ENCODE measurements around the gene CDKN2B-AS1. TPM values are rescaled to one million over a fixed set of nuclear protein-coding genes. Genes with fewer than 3 reads are reported as not detected.
"Not testable (repeated sequence)": the region's sequence is repeated elsewhere in the genome, so short reads cannot be mapped to it uniquely, and the experiment has no call there.

The CDKN2B-AS1 gene
- total RNA-seq (2014; rRNA removed; shearing (Covaris generic)): not detected in 2 replicates

DNA sequence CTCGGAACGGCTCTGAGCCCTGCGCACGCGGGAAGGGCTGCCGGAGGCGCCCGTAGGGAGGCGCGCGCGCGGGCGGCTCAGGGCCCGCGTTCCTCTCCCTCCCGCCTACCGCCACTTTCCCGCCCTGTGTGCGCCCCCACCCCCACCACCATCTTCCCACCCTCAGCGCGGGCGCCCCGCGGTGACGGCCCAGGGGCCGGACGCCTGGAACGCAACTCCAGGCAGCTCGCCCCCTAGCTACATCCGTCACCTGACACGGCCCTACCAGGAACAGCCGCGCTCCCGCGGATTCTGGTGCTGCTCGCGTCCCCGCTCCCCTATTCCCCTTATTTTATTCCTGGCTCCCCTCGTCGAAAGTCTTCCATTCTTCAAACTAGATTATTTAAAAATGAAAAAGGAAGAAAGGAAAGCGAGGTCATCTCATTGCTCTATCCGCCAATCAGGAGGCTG is at the start of gene CDKN2B-AS1:
CDKN2B-AS1 (plus strand) TSS at position 236 of the 450 bp plus-strand sequence.
- no peak for DNase-seq (ENCODE audit: low spot score)

DNA sequence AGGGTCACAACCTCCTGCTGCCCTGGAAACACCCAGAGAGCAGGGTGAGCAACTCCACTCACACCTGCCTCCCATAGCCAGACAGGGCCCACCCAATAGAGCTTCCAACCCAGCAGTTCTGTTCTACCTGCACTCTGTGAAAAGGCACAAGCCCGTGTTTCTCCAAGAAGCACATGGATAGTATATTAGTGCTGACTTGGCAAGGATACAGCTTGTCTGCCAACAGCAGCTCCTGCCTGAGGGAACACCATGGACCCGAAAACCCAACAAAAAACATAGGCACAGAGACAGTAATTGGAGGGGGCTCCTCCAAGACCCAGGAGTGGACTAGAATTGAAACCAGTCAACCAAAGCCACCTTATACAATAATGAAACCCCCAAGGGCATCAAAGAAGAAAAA is 49.0 kb upstream of the CDKN2B-AS1 start:
- DNase-seq (ENCODE audit: low spot score): no peak

DNA sequence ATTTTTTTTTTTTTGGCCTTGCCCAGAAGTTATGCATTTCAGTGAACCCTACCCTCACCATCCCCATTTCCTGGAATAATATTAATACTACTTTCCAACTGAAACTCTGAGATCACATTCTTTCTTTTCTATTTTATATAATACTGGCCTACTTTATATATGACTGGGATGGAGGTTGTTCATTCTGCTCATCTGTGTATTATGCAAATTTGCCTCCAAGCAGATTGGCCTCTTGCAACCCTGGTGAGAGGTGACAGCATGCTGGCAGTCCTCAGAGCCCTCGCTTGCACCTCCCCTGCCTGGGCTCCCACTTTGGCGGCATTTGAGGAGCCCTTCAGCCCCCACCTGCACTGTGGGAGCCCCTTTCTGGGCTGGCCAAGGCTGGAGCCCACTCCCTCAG is 35.8 kb upstream of the CDKN2B-AS1 start:
- no peak for DNase-seq (ENCODE audit: low spot score)

DNA sequence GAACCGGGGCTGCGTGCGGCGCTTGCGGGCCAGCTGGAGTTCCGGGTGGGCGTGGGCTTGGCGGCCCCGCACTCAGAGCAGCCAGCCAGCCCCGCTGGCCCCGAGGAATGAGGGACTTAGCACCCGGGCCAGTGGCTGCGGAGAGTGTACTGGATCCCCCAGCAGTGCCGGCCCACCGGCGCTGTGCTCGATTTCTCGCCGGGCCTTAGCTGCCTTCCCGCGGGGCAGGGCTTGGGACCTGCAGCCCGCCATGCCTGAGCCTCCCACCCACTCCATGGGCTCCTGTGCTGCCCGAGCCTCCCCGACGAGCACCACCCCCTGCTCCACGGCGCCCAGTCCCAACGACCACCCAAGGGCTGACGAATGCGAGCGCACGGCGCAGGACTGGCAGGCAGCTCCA is 35.3 kb upstream of the CDKN2B-AS1 start:
- DNase-seq (ENCODE audit: low spot score): not testable (repeated sequence)

DNA sequence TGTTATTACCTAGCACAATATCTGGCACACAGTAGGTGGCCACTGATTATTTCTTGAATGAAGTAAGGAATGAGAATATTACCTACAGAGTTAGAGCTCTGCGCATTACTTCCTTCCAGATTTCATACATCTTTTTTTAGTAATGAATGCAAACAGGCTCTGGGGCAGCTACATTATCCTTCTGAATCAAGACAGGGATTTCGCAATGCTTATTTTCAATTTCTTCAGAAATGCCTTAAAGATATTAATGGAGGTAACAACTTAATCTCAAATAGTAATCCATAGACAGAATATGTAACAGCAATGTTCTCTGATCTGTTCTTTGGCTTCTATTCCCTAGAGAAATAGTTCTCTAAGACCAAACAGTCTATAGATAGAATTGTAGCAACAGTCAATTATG is 33.0 kb upstream of the CDKN2B-AS1 start:
- no peak for DNase-seq (ENCODE audit: low spot score)

DNA sequence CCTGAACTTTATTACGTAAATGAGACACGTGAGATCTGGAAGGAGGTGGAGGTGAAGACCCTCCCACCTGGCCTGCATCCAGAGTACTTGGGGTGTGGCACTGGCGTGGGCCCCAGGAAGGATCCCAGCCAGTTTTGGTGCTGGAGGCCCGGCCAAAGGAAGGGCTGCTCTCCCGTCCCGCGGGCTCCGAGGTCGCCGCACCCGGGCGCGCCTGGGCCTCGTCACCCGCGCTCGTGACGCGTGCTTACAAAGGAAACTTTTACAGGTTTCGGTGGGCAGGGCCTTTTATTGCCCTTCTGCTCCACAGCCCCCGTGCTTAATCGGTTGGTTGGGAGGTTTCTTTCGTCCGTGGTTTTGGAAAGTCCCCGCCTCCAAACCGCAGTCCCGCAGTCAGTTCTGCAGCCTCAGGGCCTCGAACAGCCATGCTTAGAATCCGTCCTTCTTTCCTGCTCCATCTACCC is 29.6 kb upstream of the CDKN2B-AS1 start:
- no peak for DNase-seq (ENCODE audit: low spot score)

DNA sequence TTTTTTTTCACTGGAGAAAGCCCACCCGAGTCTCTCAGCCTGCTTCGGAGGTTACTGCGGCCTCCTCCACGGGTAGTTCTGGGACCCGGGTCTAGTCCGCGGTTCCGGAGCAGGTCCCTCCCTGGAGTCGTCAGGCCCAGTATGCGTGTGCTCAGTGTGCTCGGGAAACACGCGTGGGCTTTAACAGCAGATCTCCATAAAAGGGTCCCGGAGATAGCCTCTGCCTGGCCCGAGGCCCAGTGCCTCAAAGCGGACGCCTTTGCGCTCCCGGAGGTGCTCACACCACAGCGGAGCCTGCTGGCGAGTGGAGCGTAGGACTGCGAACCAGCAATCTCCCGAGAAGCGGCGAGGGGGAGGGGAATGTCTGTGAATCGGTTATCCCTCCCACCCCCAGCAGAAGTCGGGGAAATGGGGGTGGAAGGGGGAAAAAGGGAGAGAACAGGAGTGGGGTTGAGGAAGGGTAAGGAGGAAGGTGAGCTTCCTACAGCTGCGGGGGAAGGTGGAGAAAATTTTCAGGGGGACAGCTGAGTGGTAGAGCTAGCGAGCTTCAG is 29.1 kb upstream of the CDKN2B-AS1 start:
- no peak for DNase-seq (ENCODE audit: low spot score)

DNA sequence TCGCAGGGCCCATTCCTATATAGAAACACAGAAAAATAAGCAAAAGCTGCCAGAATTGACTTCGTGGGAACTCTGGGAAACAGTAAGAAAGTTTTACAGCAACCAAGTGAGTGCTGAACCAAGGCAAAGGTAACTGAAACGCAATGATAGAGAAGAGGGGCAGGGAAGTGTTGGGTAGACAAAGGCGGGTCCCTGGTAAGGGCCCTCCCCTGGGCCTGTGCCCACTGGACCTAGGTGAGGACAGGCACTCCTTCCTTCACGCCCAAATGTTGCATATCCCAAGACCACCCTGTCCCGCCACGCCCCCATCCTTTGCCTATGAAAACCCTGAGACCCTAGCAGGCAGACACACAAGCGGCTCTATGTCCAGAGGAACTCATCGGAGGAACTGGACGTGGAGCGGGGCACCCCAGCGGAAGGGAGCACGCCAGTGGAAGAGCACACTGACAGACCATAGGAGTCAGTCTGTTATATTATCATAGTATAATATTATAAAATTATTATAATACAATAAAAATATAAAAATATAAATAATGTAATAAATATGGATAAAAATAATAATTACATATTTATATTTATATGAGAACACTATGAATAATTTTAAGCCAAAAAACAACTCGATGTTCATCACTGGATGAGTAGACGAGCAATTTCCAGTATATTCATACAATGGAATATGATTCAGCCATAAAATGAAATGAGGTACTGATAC is 28.3 kb upstream of the CDKN2B-AS1 start:
- no peak for DNase-seq (ENCODE audit: low spot score)

DNA sequence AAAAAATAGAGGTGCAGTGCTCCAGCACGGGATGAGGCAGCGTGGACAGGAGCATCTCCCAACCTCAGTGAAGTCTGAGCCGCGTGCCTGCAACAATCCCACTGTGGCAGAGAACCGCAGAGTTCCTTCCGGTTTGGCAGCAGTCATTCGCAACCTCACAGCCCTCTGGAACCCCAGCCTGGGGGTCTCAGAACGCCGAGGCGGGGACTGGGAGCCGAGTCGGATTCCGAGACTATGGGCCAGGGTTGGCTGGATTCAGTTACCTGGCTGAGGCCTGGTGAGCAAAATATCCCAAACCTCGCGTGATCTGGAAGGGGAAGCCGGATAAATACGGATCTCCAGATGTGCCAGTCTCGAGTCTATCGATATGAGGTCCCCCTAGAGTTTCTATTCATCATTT is 27.4 kb upstream of the CDKN2B-AS1 start:
- no peak for DNase-seq (ENCODE audit: low spot score)

DNA sequence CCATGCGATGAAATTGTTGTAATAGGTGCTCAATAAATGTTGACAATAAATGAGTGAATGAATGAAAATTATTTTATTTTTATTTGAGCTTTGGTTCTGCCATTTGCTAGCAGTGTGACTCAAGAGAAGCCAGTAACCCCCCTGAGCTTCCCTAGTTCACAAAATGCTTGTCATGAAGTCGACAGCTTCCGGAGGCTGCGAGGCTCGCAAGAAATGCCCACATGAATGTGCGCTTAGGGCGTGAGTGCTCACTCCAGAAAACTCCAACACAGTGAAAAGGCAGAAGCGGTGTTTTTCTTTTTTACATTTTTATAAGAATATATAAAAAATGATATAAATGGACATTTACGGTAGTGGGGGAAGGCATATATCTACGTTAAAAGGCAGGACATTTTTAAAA is 26.9 kb upstream of the CDKN2B-AS1 start:
- no peak for DNase-seq (ENCODE audit: low spot score)

DNA sequence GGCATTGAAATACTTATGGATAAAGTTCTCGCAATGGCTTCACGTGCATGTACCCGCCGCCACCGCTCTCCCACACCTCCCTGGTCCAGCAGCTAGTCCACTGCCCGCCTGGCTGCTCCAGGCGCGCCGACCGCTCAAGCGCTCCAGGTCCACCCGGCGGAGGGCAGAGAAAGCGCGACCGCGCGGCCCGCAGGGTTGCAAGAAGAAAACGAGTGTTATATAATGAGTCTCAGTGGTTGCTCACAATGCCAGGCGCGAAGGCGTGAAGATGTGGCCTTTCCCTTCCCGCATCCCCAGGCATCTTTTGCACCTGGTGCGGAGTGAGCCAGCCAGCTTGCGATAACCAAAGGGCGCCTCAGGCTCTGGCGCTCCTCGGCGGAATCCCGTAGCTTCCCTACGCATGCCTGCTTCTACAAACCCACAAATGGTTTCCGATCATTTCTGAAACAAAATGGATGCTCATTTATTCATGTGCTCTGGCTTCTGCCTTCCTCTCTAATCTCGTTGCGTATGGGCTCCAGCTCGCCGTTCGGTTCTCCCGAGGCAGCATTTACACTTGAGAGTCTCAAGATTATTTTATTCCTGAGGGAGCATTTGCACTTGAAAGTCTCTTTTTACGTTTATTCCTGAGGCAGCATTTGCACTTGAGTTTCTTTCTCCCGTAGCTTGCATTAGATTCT is 26.1 kb upstream of the CDKN2B-AS1 start:
- no peak for DNase-seq (ENCODE audit: low spot score)

DNA sequence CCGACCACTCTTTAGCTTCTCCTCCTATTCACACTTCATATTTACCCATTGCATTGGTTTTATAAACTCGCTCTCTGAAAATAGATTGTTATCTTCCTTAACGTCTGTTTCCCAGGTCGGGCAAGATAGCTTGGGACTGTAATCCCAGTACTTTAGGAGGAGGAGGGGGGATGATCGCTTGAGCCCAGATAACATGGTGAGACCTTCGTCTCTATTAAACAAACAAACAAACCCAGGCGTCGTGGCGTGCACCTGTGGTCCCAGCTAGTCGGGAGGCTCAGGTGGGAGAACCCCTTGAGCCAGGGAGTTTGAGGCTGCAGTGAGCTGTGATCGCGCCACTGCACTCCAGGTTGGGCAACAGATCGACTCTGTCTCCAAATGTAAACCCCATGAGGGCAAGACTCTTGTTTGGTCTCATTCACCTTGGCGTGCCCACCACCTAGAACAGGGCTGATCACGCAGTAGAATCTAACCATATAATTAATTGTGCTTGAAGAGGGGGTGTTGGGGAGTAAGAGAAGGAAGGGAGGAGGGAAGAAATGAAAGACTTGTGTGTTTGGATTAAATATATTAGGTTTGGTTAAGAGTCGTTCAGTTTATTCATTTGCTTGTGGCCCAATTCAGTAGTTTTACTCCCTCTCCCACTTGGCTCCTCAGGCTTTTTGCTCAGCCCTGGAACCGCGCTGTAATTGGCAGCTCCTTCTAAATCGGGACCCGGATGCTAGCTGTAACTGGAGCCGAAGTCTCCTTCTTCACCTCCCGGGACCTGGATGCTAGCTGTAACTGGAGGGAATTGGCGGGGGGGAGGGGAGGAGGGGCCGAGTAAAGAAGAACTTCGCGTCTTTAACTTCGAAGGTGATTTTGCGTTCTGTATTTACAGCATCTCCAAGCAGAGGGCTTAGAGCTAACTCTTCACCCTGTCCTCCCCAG is 25.3 kb upstream of the CDKN2B-AS1 start:
- DNase-seq (ENCODE audit: low spot score): no peak

DNA sequence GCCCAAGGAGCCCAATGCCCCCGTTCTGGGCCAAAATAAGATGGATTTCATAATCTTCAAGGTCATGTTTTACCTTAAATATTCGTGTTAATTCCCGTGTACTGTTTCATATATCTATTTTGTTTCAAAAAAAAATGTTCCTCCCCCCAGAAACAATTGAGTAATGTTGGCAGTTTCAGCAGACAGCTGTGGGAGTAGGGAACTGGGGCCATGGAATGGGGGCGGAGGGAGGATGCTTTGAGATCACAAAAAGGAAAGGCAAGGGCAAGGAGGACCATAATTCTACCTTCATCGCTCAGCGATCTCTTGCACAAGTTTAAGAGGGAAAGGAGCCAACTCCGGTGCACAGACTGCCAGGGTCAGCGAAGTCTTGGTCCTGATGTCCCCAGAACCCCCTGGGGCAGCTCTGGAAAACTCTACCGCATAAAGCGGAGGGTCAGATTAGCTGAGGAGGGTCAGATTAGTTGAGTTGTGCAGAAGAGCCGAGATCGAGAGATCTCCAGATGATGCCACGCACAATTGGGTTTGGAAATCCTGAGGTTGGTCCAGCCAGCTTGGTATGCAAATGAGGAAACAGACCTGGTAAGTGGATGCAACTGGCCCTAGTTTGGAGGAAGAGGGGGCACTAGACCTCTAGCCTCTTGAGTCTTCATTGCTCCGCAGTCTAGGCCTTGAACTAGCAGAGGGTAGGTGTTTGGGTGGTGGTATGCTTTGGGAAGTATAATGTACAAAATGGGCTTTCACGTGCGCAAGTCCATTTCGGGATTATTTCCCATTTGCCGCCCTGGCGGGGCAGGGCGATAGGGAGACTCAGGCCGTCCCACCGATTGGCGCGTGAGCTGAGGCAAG is 24.4 kb upstream of the CDKN2B-AS1 start:
- no peak for DNase-seq (ENCODE audit: low spot score)

DNA sequence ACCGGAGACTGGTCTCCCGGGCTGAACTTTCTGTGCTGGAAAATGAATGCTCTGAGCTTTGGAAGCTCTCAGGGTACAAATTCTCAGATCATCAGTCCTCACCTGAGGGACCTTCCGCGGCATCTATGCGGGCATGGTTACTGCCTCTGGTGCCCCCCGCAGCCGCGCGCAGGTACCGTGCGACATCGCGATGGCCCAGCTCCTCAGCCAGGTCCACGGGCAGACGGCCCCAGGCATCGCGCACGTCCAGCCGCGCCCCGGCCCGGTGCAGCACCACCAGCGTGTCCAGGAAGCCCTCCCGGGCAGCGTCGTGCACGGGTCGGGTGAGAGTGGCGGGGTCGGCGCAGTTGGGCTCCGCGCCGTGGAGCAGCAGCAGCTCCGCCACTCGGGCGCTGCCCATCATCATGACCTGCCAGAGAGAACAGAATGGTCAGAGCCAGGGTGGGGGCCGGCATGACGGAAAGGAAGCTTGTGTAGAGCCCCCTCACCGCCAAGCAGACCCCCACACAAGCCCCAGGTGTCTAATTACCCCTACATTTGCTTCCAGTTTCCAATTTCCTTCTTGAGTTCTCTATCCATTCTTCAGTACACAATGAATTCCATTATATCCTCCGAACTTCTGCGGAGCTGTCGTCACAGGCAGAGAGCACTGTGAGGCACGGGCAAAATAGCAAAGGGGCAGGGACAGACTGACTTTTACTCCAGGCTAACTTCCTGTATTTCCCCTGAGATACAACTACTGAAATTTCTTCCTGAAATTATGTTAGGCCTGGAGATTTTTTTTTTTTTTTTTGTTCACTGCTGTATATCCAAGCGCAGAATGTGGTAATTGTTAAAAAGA is 23.6 kb upstream of the CDKN2B-AS1 start:
- no peak for DNase-seq (ENCODE audit: low spot score)

DNA sequence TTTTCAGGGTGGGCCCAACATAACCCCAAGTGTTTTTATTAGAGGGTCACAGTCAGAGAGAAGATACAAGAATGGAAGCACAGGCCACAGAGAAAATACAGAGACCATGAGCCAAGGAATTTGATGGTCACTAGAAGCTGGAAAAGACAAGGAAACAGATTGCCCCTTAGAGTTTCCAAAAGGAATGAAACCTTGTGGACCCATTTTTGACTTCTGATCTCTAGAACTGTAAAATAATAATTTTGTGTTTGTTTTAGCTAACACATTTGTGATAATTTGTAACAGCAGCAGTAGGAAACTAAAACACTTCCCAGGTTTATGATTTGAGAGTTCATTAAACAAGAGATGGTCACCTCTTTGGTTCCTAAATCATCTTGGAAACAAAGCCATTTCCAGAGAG is 22.2 kb upstream of the CDKN2B-AS1 start:
- no peak for DNase-seq (ENCODE audit: low spot score)

DNA sequence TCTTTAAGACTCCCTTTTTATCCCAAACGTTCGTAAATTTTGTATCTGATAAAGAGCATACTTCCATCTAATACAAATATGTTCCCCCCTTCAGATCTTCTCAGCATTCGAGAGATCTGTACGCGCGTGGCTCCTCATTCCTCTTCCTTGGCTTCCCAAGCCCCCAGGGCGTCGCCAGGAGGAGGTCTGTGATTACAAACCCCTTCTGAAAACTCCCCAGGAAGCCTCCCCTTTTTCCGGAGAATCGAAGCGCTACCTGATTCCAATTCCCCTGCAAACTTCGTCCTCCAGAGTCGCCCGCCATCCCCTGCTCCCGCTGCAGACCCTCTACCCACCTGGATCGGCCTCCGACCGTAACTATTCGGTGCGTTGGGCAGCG is 20.3 kb upstream of the CDKN2B-AS1 start:
- no peak for DNase-seq (ENCODE audit: low spot score)

DNA sequence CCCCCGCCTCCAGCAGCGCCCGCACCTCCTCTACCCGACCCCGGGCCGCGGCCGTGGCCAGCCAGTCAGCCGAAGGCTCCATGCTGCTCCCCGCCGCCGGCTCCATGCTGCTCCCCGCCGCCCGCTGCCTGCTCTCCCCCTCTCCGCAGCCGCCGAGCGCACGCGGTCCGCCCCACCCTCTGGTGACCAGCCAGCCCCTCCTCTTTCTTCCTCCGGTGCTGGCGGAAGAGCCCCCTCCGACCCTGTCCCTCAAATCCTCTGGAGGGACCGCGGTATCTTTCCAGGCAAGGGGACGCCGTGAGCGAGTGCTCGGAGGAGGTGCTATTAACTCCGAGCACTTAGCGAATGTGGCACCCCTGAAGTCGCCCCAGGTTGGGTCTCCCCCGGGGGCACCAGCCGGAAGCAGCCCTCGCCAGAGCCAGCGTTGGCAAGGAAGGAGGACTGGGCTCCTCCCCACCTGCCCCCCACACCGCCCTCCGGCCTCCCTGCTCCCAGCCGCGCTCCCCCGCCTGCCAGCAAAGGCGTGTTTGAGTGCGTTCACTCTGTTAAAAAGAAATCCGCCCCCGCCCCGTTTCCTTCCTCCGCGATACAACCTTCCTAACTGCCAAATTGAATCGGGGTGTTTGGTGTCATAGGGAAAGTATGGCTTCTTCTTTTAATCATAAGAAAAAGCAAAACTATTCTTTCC is 19.7 kb upstream of the CDKN2B-AS1 start:
- DNase-seq (ENCODE audit: low spot score): no peak

DNA sequence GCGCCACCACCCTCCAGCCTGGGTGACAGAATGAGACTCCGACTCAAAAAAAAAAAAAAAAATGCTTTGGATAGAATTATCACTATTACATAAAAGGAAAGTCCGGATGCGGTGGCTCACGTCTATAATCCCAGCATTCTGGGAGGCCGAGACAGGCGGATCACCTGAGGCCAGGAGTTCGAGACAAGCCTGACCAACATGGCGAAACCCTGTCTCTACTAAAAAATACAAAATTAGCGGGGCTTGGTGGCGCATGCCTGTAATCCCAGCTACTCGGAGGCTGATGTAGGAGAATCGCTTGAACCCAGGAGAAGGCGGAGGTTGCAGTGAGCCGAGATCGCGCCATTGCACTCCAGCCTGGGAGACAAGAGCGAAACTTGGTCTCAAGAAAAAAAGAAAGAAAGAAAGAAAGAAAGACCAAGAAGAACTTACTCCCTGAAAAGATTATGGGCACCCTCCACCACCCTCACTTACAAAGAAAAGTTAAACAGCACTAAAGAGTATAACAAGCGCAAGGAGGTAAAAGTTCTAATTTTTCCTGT is 18.2 kb upstream of the CDKN2B-AS1 start:
- no peak for DNase-seq (ENCODE audit: low spot score)

DNA sequence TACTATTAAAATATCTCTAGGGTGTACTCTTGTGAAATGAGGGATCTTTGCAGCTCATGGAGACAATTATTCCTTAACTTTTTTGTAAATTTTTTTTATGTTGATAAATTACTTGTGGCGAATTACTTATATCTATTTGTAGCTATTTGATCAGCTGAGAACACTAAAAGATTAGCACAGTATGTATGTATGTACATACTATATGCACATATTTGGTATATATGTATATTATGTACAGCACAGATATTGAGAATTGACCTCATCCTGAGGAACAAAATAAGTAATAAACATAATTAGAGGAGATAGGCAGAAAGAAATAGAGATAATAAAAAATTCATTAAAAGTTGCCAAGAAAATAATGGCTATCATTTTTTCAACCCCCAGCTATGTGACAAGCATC is 12.2 kb upstream of the CDKN2B-AS1 start:
- DNase-seq (ENCODE audit: low spot score): no peak

All from A172 (cell line).